Effector memory CD8-positive, alpha-beta T cell (primary cell): ENCODE data around the gene CHRNG.
A peak's percentile ranks its signal among the peaks of the same experiment; 100 is the strongest.

Experiments used
- ATAC-seq: fragments of 150-1000 bp; cut with Tn5 transposase; replicated peaks from 2 replicates; pipeline ENCODE4 v1.10.0; 2021; ENCODE audit warnings: mild to moderate bottlenecking, moderate library complexity
- DNase-seq, 3 experiments: peaks; one replicate each; pipeline ENCODE4 v3.0.0; 2021
- H3K27ac Mint-ChIP-seq, 2 donors: one replicate each; pipeline ENCODE4 v1.8.0; 2022; ENCODE audit warnings: mild to moderate bottlenecking in 2 of 2, mixed read lengths in 2 of 2, moderate library complexity in 2 of 2
- H3K27me3 Mint-ChIP-seq, 2 donors: one replicate each; pipeline ENCODE4 v1.8.0; 2022; ENCODE audit warnings: mixed read lengths in 2 of 2
- H3K36me3 Mint-ChIP-seq: one replicate; pipeline ENCODE4 v1.8.0; 2022; ENCODE audit warnings: mild to moderate bottlenecking, moderate library complexity, mixed read lengths; ENCODE audit not compliant: insufficient read depth
- H3K4me1 Mint-ChIP-seq, 2 donors: one replicate each; pipeline ENCODE4 v1.8.0; 2022; ENCODE audit warnings: low read depth in 2 of 2, mixed read lengths in 2 of 2
- H3K4me3 Mint-ChIP-seq, 2 donors: one replicate each; pipeline ENCODE4 v1.8.0; 2022; ENCODE audit warnings: mild to moderate bottlenecking in 2 of 2, mixed read lengths in 2 of 2, moderate library complexity in 2 of 2
- H3K9me3 Mint-ChIP-seq, 2 donors: one replicate each; pipeline ENCODE4 v1.8.0; 2022; ENCODE audit warnings: mixed read lengths in 2 of 2

Gene CHRNG

DNA sequence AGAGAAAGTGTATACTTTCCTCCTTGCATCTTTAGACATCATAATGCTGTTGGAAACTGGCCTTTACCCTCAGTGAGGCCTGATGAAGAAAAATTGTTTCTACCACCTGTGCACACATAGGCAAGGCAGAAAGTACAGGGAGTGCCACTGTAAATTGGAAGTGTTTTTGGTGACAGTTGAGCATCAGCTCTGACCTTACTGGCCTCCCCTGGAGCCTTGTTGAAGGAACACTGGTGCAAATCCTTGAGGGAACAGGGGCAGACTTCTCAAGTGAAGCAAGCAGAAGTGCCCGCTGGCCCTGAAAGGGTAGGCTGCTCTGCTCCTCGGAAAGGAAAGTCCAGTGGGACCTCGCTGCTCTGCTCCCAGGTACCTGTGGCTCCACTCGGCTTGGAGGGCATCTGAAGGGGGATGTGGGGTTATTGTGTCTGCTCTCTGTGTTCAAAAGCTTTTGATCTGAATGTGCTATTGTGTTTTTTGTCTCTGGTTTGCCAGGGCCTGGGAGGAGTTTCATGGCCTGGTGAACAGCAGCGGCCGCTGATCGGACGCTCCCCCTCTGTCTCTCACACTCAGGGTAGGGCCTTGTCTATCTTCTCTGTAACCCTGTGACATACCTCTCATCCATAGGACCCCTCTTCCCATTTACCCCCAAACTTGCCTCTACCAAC is 34.4 kb downstream of the CHRNG start:
- ATAC-seq (no peak), DNase-seq (no peak)
- Mint-ChIP-seq H3K4me3 (no peak overlapping the region), H3K36me3 (peaks cover 52% of the 10 kb centered on the region), H3K27ac (peak overlapping the region in 1 of 2 donors; percentile 22), H3K27me3 (no peaks in the 10 kb centered on the region), H3K9me3 (no peaks in the 10 kb centered on the region), H3K4me1 (peaks cover under 1 to 3% of the 10 kb centered on the region in 2 donors)

DNA sequence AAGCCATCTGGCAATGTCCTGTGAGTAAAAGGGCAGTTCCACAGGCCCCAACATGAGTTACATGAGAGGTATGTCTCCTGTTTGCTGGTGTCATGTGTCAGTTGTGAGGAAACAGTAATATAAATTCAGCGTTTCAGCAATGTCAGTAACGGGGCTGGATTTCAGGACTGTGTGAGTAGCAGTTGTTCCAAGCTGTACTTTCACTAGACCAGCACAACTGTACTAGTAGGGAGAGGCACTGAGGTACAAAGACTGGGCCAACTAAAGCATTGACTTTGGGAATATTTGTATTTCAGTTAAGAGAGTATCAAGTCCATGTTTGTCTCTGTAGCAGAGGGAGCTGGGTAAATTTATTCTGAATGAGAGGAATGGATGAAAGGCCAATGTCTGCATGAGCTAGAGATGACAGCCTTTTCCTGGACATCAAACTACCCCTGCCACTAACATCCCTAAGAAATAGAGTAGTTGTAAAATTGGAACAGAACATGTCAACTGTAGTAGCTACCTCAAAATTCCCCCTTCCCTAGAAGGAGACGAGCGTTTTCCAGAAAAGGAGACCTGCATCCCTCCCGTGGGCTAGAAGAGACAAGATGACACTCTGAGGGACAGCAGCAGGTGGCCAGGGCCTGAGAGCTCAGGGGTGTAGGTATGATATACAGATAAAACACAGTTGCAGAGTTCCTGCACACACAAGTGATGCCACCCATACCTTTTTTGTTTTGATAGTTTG is 35.3 kb downstream of the CHRNG start:
- Mint-ChIP-seq H3K27me3 (no peaks in the 10 kb centered on the region), H3K27ac (peak overlapping the region in 1 of 2 donors; percentile 19), H3K4me1 (peaks cover 0 to 2% of the 10 kb centered on the region in 2 donors), H3K36me3 (peaks cover 43% of the 10 kb centered on the region), H3K9me3 (no peaks in the 10 kb centered on the region), H3K4me3 (no peak overlapping the region)
- DNase-seq: no peak
- no peak for ATAC-seq

DNA sequence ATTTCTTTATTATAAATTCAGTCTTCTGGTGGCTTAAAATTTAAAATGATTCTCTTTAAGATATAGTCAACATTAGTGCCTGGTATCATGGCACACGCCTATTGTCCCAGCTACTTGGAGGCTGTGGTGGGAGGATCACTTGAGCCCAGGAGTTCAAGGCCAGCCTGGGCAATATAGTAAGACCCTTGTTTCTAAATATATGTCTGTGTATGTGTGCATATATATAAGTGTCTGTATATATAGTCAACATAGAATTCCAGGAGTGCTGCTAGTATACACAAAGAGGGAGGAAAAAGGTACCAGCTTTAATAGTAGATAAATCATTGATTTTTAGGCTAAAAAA is 35.9 kb downstream of the CHRNG start:
- H3K27me3 Mint-ChIP-seq: no peaks in the 10 kb centered on the region
- peaks cover 38% of the 10 kb centered on the region for H3K36me3 Mint-ChIP-seq
- no peak overlapping the region for H3K4me3 Mint-ChIP-seq
- ATAC-seq (no peak), DNase-seq (no peak)
- peaks cover 0 to 2% of the 10 kb centered on the region in 2 donors for H3K4me1 Mint-ChIP-seq
- H3K27ac Mint-ChIP-seq: peak overlapping the region in 1 of 2 donors; percentile 19
- H3K9me3 Mint-ChIP-seq: no peaks in the 10 kb centered on the region

DNA sequence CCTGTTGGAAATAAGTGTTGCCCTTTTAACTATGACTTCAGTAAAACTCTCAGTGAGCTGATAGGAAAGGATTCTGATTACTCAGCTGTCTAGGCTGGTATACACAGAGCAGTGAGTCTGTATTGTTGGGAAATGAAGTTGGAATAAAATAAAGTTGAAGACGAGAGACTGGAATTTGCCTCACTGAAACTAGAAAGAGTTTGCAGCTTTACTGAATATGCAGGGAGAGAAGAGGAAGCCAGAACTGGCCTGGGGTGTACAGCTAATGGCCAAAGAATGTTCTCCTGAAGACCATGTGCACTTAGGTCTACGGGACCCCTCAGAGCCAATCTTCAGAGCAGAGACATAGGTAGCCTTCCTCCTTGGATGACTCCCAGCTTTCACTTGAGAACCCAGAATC is 37.5 kb downstream of the CHRNG start:
- Mint-ChIP-seq H3K27ac (no peak overlapping the region), H3K9me3 (no peaks in the 10 kb centered on the region), H3K4me3 (no peak overlapping the region), H3K27me3 (no peaks in the 10 kb centered on the region), H3K36me3 (peaks cover 39% of the 10 kb centered on the region), H3K4me1 (peaks cover 4% of the 10 kb centered on the region in 2 donors)
- DNase-seq (no peak), ATAC-seq (no peak)

DNA sequence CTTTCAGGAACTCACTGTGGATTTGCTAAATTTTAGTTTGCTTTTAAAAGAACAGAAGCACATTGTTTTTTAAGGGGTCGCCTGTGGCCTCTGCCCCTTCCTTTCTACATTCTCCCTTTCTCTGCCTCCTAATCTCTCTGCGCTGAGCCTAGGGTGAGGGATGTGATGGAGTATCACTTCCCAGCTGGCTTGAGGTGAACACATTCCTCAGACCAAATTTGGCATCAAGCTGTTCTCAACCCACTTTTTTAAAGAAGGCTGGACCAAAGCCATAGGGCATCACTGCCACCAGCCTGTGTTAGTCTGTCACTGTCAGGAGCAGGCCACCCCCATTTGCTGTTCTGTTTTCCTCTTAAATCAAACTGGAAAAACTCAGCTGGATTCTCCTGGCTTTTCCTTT is 38.3 kb downstream of the CHRNG start:
- no peaks in the 10 kb centered on the region for H3K9me3 Mint-ChIP-seq
- peaks cover 36% of the 10 kb centered on the region for H3K36me3 Mint-ChIP-seq
- H3K27ac Mint-ChIP-seq: peak overlapping the region in 1 of 2 donors; percentile 25
- peaks cover 4% of the 10 kb centered on the region in 2 donors for H3K4me1 Mint-ChIP-seq
- DNase-seq: no peak
- H3K27me3 Mint-ChIP-seq: no peaks in the 10 kb centered on the region
- ATAC-seq: no peak
- H3K4me3 Mint-ChIP-seq: no peak overlapping the region

DNA sequence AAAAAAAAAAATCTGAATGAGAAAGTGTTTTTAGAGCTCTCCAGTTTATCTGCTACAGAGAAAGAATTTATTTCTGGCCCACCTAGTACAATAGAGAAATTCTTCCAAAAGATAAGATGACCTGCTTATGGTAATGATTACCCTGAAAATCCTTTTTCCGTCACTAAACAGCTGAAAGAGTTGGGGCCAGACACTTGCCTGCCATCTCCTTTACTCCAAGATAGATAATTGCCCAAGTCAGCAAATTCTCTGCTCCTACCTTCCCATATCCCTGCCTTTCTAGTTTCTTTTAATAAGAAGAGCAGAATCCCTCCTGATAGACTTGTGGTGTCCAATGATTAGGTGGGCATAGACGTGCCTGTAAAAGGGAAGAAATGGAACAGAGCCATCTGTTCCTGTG is 39.1 kb downstream of the CHRNG start:
- Mint-ChIP-seq H3K27ac (peak overlapping the region in 1 of 2 donors; percentile 25), H3K4me1 (peaks cover 4% of the 10 kb centered on the region in 2 donors), H3K9me3 (no peaks in the 10 kb centered on the region), H3K4me3 (no peak overlapping the region), H3K27me3 (no peaks in the 10 kb centered on the region), H3K36me3 (peaks cover 34% of the 10 kb centered on the region)
- ATAC-seq: no peak
- DNase-seq: no peak

DNA sequence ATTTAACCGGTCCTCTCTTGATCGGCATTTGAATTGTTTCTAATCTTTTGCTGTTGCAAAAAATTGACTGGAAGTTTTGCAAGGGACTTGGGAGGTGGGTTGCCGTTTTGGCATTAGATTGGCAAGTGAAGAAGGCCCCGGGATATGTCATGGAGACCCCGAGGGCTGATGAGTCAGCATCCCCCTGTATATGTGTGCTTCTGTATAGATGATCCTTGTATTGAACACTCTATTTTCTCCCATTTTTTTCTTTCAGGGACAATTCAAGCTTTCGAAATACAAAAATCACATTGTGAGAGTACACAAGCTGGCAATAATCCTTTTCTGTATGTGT is 41.1 kb downstream of the CHRNG start:
- Mint-ChIP-seq H3K36me3 (peaks cover 21% of the 10 kb centered on the region), H3K4me3 (no peak overlapping the region)
- no peak for DNase-seq

DNA sequence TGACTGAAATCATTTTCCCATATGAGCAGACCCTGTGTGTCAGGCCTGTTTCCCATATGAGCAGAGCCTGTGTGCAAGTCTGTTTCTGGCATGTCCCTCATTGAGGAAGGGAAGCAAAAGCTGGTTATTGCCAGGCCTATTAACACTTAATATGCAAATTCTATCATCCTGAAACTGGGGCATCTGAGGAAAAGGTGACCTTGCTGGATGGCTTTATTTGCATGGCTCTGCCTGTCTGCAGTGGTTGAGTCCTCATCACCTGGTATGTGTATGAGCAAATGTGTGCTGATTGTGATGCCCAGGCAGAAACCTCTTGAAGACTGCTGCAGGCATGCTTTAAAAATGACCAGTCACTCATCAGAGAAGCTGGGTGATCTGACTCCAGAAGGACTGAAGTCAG is 42.2 kb downstream of the CHRNG start:
- Mint-ChIP-seq H3K27ac (no peak overlapping the region), H3K27me3 (no peaks in the 10 kb centered on the region), H3K9me3 (no peaks in the 10 kb centered on the region), H3K36me3 (peaks cover 15% of the 10 kb centered on the region), H3K4me1 (peaks cover 2 to 4% of the 10 kb centered on the region in 2 donors), H3K4me3 (no peak overlapping the region)
- ATAC-seq (no peak), DNase-seq (no peak)

More for the DNA sequence above, 41.1 kb downstream of the CHRNG start:
- ATAC-seq: no peak
- H3K27ac Mint-ChIP-seq: peak overlapping the region; percentile 17 to 29
- H3K9me3 Mint-ChIP-seq: no peaks in the 10 kb centered on the region
- H3K27me3 Mint-ChIP-seq: no peaks in the 10 kb centered on the region
- peaks cover 2 to 4% of the 10 kb centered on the region in 2 donors for H3K4me1 Mint-ChIP-seq

DNA sequence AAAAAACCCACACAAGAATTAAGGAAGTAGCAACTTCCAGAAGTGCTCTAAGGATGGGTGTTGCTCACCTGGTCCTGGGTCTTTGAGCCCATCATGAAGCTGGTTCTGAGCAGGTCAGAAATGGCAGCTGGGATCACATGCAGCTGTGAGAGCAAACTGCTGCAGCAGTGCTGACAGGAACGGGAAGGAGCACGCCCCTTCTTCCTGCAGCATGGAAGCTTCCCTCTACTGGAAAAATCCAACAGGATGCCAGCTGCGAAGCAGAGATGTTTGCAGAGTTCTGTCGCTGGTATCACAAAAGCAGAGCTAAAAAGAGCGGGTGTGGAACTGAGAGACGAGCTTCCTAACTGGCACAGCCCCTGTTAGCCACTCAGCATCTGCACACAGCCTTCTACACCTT is 44.7 kb downstream of the CHRNG start:
- Mint-ChIP-seq H3K4me3 (no peak overlapping the region), H3K4me1 (peaks cover 2 to 4% of the 10 kb centered on the region in 2 donors), H3K27ac (no peak overlapping the region), H3K27me3 (no peaks in the 10 kb centered on the region), H3K36me3 (peaks cover 15% of the 10 kb centered on the region), H3K9me3 (no peaks in the 10 kb centered on the region)
- ATAC-seq (no peak), DNase-seq (no peak)

DNA sequence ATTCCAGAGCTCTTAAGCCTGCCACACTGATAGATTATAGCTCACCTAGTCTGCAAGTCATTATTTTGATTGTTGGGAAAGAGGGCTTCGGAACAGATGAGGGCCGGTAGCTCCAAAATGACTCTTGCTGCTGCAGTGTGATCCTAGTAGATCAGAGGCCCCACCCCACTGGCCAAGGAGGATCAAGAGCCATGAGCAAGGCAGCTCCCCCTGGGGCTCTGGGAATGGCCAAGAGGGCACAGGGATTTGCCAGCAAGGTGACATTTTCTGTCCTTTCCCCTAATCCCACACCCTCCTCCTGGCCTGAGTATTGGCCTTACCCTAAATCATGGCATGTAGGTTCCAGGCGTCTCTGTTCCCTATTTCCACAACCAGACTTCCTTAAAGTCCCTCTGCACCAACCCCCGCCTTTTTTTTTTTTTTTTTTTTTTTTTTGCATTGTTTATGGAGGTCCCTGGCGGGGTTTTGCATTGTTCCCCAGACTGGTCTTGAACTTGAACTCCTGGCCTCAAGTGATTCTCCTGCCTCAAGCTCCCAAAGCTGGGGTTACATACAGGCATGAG is 47.5 kb downstream of the CHRNG start:
- H3K4me1 Mint-ChIP-seq: no peaks in the 10 kb centered on the region
- H3K36me3 Mint-ChIP-seq: peaks cover 7% of the 10 kb centered on the region
- DNase-seq: no peak
- no peak for ATAC-seq
- no peaks in the 10 kb centered on the region for H3K9me3 Mint-ChIP-seq
- H3K4me3 Mint-ChIP-seq: no peak overlapping the region
- no peak overlapping the region for H3K27ac Mint-ChIP-seq
- H3K27me3 Mint-ChIP-seq: no peaks in the 10 kb centered on the region

DNA sequence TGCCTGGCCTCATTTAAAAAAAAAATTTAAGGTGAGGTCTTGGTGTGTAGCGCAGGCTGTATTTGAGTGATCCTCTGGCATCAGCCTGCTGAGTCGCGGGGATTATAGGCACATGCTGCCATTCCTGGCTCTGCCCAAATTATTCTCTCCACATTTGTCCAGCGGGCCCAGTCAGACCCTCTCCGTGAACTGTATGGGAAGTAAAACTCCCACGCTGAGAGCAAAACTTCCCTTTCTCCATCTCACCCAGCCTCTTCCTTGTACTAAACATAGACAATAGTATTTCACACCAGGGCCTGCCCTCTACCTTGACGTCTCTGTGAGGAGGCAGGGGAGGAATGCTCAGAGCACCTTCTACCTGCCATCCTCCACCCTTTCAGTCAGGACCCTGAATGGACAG is 48.0 kb downstream of the CHRNG start:
- no peak for DNase-seq
- Mint-ChIP-seq H3K4me1 (no peaks in the 10 kb centered on the region), H3K9me3 (no peaks in the 10 kb centered on the region), H3K36me3 (peaks cover 3% of the 10 kb centered on the region), H3K27me3 (no peaks in the 10 kb centered on the region), H3K27ac (no peak overlapping the region), H3K4me3 (no peak overlapping the region)
- ATAC-seq: no peak

DNA sequence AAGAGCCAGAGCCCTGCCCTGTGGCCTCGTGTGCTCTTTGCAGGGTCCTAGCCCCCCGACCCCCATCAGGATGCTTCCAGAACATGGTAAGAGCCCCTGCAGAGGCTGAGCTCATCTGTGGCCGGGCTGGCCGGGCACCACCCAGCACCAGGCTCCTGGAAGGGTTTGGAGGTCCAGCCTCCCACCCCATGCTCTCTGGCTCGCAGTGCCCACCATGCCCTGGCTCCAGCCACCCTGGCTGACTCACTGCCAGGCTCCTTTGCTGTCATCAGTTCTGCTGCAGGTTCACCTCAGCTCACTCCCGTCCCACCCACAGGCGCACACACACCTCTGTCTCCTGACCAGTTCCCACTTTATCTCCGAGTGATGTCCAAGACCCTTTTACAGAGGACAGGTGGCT is 48.5 kb downstream of the CHRNG start:
- Mint-ChIP-seq H3K4me3 (no peak overlapping the region), H3K4me1 (no peaks in the 10 kb centered on the region), H3K27me3 (no peaks in the 10 kb centered on the region), H3K27ac (no peak overlapping the region), H3K36me3 (peaks cover 3% of the 10 kb centered on the region), H3K9me3 (no peaks in the 10 kb centered on the region)
- ATAC-seq: no peak
- DNase-seq: no peak

DNA sequence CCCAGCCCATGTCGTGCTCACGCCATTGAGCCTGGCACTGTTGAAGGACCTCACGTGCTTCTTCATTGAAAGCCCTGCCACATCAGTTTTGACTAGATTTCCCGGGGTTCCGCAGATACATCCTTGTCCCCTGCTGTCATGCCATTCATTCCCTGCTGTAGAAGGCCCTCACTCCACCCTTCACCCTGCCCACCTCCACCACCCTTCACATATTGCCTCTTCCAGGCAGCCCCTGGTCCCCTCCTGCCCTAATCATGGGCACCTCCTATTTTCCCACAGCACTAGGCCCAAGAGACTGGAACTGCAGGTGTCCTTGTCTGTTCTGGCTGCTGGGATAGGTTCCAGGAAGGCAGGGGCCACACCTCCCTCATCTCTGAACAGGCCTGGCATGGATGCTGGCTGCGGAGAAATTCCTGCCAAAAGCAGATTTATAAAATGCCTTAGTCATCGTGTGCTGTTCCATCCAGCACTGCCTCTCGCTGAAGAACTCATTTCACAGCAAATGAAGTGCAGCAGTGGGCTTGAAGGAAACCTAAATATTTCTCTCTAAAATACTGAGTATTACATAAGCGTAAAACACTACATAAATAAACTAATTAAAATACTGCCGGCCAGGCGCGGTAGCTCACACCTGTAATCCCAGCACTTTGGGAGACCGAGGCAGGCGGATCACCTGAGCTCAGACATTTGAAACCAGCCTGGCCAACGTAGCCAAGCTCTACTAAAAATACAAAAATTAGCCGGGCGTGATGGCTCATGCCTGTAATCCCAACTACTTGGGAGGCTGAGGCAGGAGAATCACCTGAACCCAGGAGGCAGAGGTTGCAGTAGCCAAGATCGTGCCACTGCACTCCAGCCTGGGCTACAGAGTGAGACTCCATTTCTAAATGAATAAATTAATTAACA is 49.4 kb downstream of the CHRNG start:
- Mint-ChIP-seq H3K27me3 (no peaks in the 10 kb centered on the region), H3K27ac (no peak overlapping the region), H3K36me3 (peaks cover 3% of the 10 kb centered on the region), H3K9me3 (no peaks in the 10 kb centered on the region), H3K4me1 (no peaks in the 10 kb centered on the region), H3K4me3 (no peak overlapping the region)
- DNase-seq (no peak), ATAC-seq (no peak)
